Inferior parietal cortex (tissue), 1 donor: ENCODE measurements around the gene TRIO.

Experiments used
- DNase-seq: peaks from one replicate; pipeline ENCODE4 v3.0.0-alpha.2; 2016; ENCODE audit errors: extremely low spot score

TRIO gene

GRCh38 chr5:14226554-14226953 lies 83.4 kb downstream of the TRIO start:
- no peak for DNase-seq

- DNase-seq: no peak
Observed at GRCh38 chr5:14226992-14227391, 83.8 kb downstream of the TRIO start.

- no peak for DNase-seq
Observed at GRCh38 chr5:14227513-14227912, 84.4 kb downstream of the TRIO start.

GRCh38 chr5:14228219-14228618 lies 85.1 kb downstream of the TRIO start:
- DNase-seq: no peak

- no peak for DNase-seq
Observed at GRCh38 chr5:14229181-14229580, 86.0 kb downstream of the TRIO start.

GRCh38 chr5:14229734-14230133 lies 86.6 kb downstream of the TRIO start:
- no peak for DNase-seq

- DNase-seq: no peak
Observed at GRCh38 chr5:14231156-14231555, 88.0 kb downstream of the TRIO start.

- no peak for DNase-seq
Observed at GRCh38 chr5:14231890-14232289, 88.7 kb downstream of the TRIO start.

GRCh38 chr5:14234204-14234603 lies 91.1 kb downstream of the TRIO start:
- DNase-seq: no peak

- no peak for DNase-seq
Observed at GRCh38 chr5:14235872-14236271, 92.7 kb downstream of the TRIO start.

- no peak for DNase-seq
Observed at GRCh38 chr5:14236757-14237156, 93.6 kb downstream of the TRIO start.

- DNase-seq: no peak
Observed at GRCh38 chr5:14237317-14238086, 94.4 kb downstream of the TRIO start.

- DNase-seq: no peak
Observed at GRCh38 chr5:14238272-14238671, 95.1 kb downstream of the TRIO start.

GRCh38 chr5:14239404-14239803 lies 96.3 kb downstream of the TRIO start:
- DNase-seq: no peak

- no peak for DNase-seq
Observed at GRCh38 chr5:14239951-14240350, 96.8 kb downstream of the TRIO start.

- no peak for DNase-seq
Observed at GRCh38 chr5:14240359-14240758, 97.2 kb downstream of the TRIO start.

GRCh38 chr5:14241141-14241540 lies 98.0 kb downstream of the TRIO start:
- no peak for DNase-seq

GRCh38 chr5:14242447-14242846 lies 99.3 kb downstream of the TRIO start:
- no peak for DNase-seq

- DNase-seq: no peak
Observed at GRCh38 chr5:14242871-14243383, 99.8 kb downstream of the TRIO start.

- no peak for DNase-seq
Observed at GRCh38 chr5:14243766-14244165, 100.6 kb downstream of the TRIO start.

- no peak for DNase-seq
Observed at GRCh38 chr5:14244721-14245120, 101.6 kb downstream of the TRIO start.

- no peak for DNase-seq
Observed at GRCh38 chr5:14245132-14245925, 102.2 kb downstream of the TRIO start.
